Measurements from ENCODE around the gene EPM2A.

DNA sequence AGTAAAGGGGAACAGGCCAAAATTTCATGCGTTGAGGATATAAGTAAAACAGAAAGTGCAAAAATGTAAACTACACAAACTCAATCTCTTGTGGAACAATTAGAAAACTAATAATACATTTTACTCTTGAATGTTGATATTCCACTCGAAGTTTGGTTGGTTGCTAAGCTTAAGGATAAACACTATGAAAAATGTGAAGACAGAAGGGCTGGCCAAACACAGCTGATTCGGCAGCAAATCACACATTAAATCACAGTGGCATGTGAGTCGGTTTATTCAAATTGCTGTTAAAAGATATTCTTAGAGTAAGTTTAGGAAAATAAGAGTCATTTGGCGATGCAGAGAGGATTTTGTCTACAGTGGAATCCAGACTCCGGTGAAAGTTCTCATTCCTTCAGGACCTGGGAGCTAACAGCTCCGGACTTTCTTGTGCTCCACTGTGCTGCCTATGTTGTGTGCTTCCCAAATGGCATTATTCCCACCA, 1.4 kb upstream of the EPM2A start:
- TF ChIP-seq, protein P1, sequence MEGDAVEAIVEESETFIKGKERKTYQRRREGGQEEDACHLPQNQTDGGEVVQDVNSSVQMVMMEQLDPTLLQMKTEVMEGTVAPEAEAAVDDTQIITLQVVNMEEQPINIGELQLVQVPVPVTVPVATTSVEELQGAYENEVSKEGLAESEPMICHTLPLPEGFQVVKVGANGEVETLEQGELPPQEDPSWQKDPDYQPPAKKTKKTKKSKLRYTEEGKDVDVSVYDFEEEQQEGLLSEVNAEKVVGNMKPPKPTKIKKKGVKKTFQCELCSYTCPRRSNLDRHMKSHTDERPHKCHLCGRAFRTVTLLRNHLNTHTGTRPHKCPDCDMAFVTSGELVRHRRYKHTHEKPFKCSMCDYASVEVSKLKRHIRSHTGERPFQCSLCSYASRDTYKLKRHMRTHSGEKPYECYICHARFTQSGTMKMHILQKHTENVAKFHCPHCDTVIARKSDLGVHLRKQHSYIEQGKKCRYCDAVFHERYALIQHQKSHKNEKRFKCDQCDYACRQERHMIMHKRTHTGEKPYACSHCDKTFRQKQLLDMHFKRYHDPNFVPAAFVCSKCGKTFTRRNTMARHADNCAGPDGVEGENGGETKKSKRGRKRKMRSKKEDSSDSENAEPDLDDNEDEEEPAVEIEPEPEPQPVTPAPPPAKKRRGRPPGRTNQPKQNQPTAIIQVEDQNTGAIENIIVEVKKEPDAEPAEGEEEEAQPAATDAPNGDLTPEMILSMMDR (IDR thresholded peaks at IDR 0.05) = no peak
- TF ChIP-seq POLR2A (IDR thresholded peaks at IDR 0.05) = no peak

Measured in vagina (tissue), 2 donors.